Mesothelial cell of epicardium (in vitro differentiated cells): Measurements from ENCODE around the gene FNBP1. TPM values are rescaled to one million over a fixed set of nuclear protein-coding genes. Genes with fewer than 3 reads are reported as not detected.

Source experiments
- DNase-seq, 2 experiments: peaks; one replicate each; pipeline ENCODE4 v3.0.0; 2021; ENCODE audit warnings: low spot score in 2 of 2; ENCODE audit not compliant: unreplicated experiment in 2 of 2
- H3K27ac Mint-ChIP-seq: 2 replicates; pipeline ENCODE4 v1.8.0; 2021; ENCODE audit warnings: mixed read lengths
- H3K27me3 Mint-ChIP-seq: 2 replicates; pipeline ENCODE4 v1.8.0; 2021; ENCODE audit warnings: low read depth, mixed read lengths
- H3K36me3 Mint-ChIP-seq: 2 replicates; pipeline ENCODE4 v1.8.0; 2021; ENCODE audit warnings: mixed read lengths
- H3K4me1 Mint-ChIP-seq: 2 replicates; pipeline ENCODE4 v1.8.0; 2021; ENCODE audit warnings: mixed read lengths
- H3K4me3 Mint-ChIP-seq: 2 replicates; pipeline ENCODE4 v1.8.0; 2021; ENCODE audit warnings: mild to moderate bottlenecking, moderate library complexity, mixed read lengths
- H3K9me3 Mint-ChIP-seq: 2 replicates; pipeline ENCODE4 v1.8.0; 2021; ENCODE audit warnings: mixed read lengths
- total RNA-seq: library from RNA; stranded (reverse); gene quantifications from 3 replicates; pipeline ENCODE4 v1.2.1, GENCODE V29; 2021
- TF ChIP-seq, protein P1 (sequence below): fragments of 200-600 bp; sonication (generic); IDR thresholded peaks from one replicate; pipeline ENCODE4 v1.5.0; 2021; ENCODE audit warnings: antibody characterized with exemption; ENCODE audit not compliant: unreplicated experiment

The FNBP1 gene
- total RNA-seq, 1 donor from 2014 or later: 52.4 TPM

DNA sequence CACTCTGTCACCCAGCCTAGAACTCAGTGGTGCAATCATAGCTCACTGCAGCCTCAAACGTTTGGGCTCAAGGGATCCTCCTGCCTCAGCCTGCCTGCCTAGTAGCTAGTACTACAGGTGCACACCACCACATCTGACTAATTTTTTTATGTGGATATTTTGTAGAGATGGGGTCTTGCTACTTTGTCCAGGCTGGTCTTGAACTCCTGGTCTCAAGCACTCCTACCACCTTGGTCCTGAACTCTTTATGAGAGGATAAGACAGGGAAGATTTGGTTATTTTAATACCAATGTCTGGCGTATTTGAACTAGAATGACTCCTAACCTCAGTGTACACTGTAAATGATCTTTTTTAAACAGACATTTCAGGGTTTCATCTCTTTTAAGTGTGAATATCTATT lies 19.8 kb upstream of the FNBP1 start:
- Mint-ChIP-seq H3K36me3 (peaks cover 19% of the 10 kb centered on the region), H3K9me3 (no peaks in the 10 kb centered on the region), H3K27me3 (no peaks in the 10 kb centered on the region), H3K4me1 (peaks cover 9% of the 10 kb centered on the region), H3K4me3 (no peak overlapping the region), H3K27ac (no peak overlapping the region)
- DNase-seq: no peak
- TF ChIP-seq, protein P1, sequence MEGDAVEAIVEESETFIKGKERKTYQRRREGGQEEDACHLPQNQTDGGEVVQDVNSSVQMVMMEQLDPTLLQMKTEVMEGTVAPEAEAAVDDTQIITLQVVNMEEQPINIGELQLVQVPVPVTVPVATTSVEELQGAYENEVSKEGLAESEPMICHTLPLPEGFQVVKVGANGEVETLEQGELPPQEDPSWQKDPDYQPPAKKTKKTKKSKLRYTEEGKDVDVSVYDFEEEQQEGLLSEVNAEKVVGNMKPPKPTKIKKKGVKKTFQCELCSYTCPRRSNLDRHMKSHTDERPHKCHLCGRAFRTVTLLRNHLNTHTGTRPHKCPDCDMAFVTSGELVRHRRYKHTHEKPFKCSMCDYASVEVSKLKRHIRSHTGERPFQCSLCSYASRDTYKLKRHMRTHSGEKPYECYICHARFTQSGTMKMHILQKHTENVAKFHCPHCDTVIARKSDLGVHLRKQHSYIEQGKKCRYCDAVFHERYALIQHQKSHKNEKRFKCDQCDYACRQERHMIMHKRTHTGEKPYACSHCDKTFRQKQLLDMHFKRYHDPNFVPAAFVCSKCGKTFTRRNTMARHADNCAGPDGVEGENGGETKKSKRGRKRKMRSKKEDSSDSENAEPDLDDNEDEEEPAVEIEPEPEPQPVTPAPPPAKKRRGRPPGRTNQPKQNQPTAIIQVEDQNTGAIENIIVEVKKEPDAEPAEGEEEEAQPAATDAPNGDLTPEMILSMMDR: no peak

DNA sequence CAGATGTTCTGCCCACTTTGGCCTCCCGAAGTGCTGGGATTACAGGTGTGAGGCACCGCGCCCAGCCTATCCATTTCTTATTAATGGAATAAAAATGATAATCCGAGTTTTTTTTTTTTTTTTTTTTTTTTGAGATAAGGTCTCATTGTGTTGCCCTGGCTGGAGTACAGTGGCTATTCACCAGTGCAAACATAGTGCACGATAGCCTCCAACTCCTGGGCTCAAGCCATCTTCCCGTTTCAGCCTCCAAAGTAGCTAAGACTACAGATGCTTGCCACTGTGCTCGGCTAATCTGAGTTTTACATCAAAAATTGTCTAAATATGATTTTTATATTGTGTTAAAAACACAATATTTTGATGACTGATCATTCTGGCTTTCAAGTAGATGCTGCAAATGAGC lies 17.3 kb upstream of the FNBP1 start:
- Mint-ChIP-seq H3K4me1 (peaks cover 9% of the 10 kb centered on the region), H3K27me3 (no peaks in the 10 kb centered on the region), H3K36me3 (peaks cover 15% of the 10 kb centered on the region), H3K9me3 (no peaks in the 10 kb centered on the region), H3K4me3 (no peak overlapping the region), H3K27ac (no peak overlapping the region)
- DNase-seq: no peak
- TF ChIP-seq, protein P1: no peak

DNA sequence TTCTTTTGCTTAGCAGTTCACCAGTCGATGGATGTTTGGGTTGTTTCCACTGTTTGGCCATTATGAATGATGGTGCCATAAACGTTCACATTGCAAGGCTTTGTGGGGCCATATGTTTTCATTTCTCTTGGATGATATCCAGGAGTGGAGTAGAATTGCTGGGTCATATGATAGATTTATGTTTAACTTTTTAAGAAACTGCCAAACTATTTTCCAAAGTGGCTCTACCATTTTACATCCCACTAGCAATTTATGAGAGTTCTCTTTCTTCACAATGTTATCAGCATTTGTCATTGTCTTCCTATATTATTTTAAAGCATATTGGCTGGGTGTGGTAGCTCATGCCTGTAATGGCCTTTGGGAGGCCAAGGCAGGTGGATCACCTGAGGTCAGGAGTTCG lies 15.9 kb upstream of the FNBP1 start:
- Mint-ChIP-seq H3K27me3 (no peaks in the 10 kb centered on the region), H3K4me3 (no peak overlapping the region), H3K9me3 (no peaks in the 10 kb centered on the region), H3K36me3 (peaks cover 11% of the 10 kb centered on the region), H3K27ac (peak overlapping the region; percentile 86), H3K4me1 (peaks cover 18% of the 10 kb centered on the region)
- DNase-seq: no peak
- TF ChIP-seq, protein P1: no peak

DNA sequence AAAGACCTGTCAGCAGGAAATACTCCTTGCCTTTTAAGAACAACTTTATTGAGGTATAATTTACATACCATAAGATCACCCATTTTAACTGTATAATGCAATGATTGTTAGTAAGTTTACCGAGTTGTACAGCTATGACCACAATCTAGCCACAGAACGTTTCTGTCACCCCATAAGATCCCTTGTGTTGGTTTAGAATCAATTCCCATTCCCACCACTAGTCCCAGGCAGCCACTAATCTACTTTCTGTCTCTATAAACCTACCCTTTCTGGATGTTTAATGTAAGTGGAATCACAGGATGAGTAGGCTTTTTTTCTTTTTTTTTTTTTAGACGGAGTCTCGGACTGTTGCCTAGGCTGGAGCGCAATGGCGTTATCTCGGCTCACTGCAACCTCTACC lies 15.2 kb upstream of the FNBP1 start:
- Mint-ChIP-seq H3K27ac (peak overlapping the region; percentile 71), H3K4me3 (no peak overlapping the region), H3K4me1 (peaks cover 22% of the 10 kb centered on the region), H3K9me3 (no peaks in the 10 kb centered on the region), H3K27me3 (no peaks in the 10 kb centered on the region), H3K36me3 (peaks cover 11% of the 10 kb centered on the region)
- DNase-seq: no peak
- TF ChIP-seq, protein P1: peak; percentile 25

- no peaks in the 10 kb centered on the region for H3K9me3 Mint-ChIP-seq
- no peaks in the 10 kb centered on the region for H3K27me3 Mint-ChIP-seq
- H3K4me1 Mint-ChIP-seq: peaks cover 30% of the 10 kb centered on the region
- H3K27ac Mint-ChIP-seq: peak overlapping the region; percentile 99
- H3K4me3 Mint-ChIP-seq: peak overlapping the region; percentile 97
- TF ChIP-seq, protein P1: no peak
- H3K36me3 Mint-ChIP-seq: peaks cover 3% of the 10 kb centered on the region
- no peak for DNase-seq
These were observed 11.8 kb upstream of the FNBP1 start for GRCh38 chr9:130054820-130055219.

GRCh38 chr9:130054325-130054786 lies 11.4 kb upstream of the FNBP1 start:
- peak overlapping the region; percentile 97 for H3K4me3 Mint-ChIP-seq
- peak overlapping the region; percentile 99 for H3K27ac Mint-ChIP-seq
- no peak for DNase-seq
- peaks cover 30% of the 10 kb centered on the region for H3K4me1 Mint-ChIP-seq
- H3K9me3 Mint-ChIP-seq: no peaks in the 10 kb centered on the region
- H3K36me3 Mint-ChIP-seq: peaks cover 3% of the 10 kb centered on the region
- no peaks in the 10 kb centered on the region for H3K27me3 Mint-ChIP-seq
- TF ChIP-seq, protein P1: no peak
